Activated CD4-positive, alpha-beta memory T cell treated with anti-CD3 and anti-CD28 coated beads, Interleukin-2, amount 10 ng/mL, durations not matched to agents 7 days and 5 days (primary cell): ENCODE data around the gene TLR9. TPM values are rescaled to one million over a fixed set of nuclear protein-coding genes. Genes with fewer than 3 reads are reported as not detected.

ENCODE experiments used
- CTCF ChIA-PET: fragments of 350-600 bp; sonication (Branson Sonifier 250); formaldehyde crosslinking; loops from one replicate; lab custom pipeline; 2021; ENCODE audit warnings: antibody characterized with exemption, inconsistent platforms; lab: Charles Lee
- POLR2A ChIA-PET: fragments of 350-600 bp; sonication (Branson Sonifier 250); formaldehyde crosslinking; loops from one replicate; lab custom pipeline; 2021; ENCODE audit warnings: antibody characterized with exemption; lab: Charles Lee
- DNase-seq: peaks from one replicate; pipeline ENCODE4 v3.0.0-alpha.2; 2020
- H3K27ac Mint-ChIP-seq: one replicate; pipeline ENCODE4 v1.8.0; 2021; ENCODE audit warnings: mild to moderate bottlenecking, mixed read lengths
- H3K27me3 Mint-ChIP-seq: one replicate; pipeline ENCODE4 v1.8.0; 2021; ENCODE audit warnings: mixed read lengths
- H3K36me3 Mint-ChIP-seq: one replicate; pipeline ENCODE4 v1.8.0; 2021; ENCODE audit warnings: low read depth, mixed read lengths
- H3K4me1 Mint-ChIP-seq: one replicate; pipeline ENCODE4 v1.8.0; 2021; ENCODE audit warnings: mixed read lengths
- H3K4me3 Mint-ChIP-seq: one replicate; pipeline ENCODE4 v1.8.0; 2021; ENCODE audit warnings: mild to moderate bottlenecking, mixed read lengths
- H3K9me3 Mint-ChIP-seq: one replicate; pipeline ENCODE4 v1.8.0; 2021; ENCODE audit warnings: mixed read lengths
- total RNA-seq, 2 experiments: library from RNA; stranded (reverse); gene quantifications; one replicate each; pipeline ENCODE4 v1.2.3, GENCODE V29; 2021

Gene TLR9
- total RNA-seq, 2 experiments from 2014 or later = 0.55 to 0.83 TPM

DNA sequence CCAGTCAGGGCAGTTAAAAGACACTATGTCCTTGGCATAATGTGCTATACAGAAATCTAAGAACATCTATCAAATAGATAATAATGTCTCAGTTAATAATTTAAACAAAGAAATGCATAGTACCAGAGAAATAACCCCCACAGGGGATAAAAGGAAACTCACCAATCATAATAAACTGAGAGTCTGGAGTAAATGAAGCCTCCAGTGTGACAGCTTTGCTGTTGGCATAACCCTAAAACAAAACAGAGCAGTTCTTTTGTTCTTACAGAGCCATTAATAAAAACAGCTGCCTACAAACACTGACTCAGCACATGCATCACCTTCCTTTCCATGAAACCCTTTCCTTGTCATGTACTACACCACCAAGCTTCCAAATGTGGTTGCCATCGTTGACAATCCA lies 33.6 kb upstream of the TLR9 start:
- Mint-ChIP-seq H3K27me3 (no peaks in the 10 kb centered on the region), H3K27ac (peak overlapping the region; percentile 62), H3K9me3 (no peaks in the 10 kb centered on the region), H3K4me1 (peaks cover 95% of the 10 kb centered on the region), H3K4me3 (no peak overlapping the region), H3K36me3 (peaks cover 98% of the 10 kb centered on the region)
- ChIA-PET CTCF (interaction anchor here (0.8 to 2.7 kb wide), 5 partner anchors 19 to 39 kb away, joined by 3 to 11 read pairs (median 3); partner anchors contain the start of genes TWF2 and WDR82), POLR2A (interaction anchor here (2.1 to 16.6 kb wide), 3 partner anchors 17 to 23 kb away, joined by 5 to 313 read pairs (median 15); partner anchors contain the start of genes PPM1M, TWF2 and WDR82)
- DNase-seq = no peak

DNA sequence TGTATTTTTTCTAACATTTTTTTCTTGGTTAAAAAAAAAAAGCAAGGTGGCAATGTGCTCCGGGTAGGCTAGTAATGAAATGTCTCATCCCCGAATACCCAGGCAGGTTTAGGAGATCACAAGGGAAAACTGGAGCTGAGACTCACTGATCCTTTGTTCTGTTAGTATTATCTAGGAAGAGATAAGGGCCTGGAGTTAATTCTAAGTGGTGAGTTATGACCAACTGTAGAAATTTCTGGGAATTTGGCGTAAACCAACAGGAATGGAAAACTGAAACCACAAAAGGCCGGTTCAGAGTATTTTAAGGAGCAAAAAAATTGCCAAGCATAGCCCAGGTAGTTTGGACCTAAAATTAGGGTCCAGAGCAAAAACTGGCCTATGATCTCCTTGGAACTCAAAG lies 32.5 kb upstream of the TLR9 start:
- H3K4me3 Mint-ChIP-seq = no peak overlapping the region
- POLR2A ChIA-PET = interaction anchor here (2.1 to 16.6 kb wide), 3 partner anchors 16 to 24 kb away, joined by 5 to 313 read pairs (median 15); partner anchors contain the start of genes PPM1M, TWF2 and WDR82
- peaks cover 98% of the 10 kb centered on the region for H3K36me3 Mint-ChIP-seq
- CTCF ChIA-PET = interaction anchor here (1.1 to 2.7 kb wide), 2 partner anchors 13 to 21 kb away, joined by 3 to 11 read pairs; partner anchors contain the start of genes PPM1M and WDR82
- peak overlapping the region; percentile 23 for H3K27ac Mint-ChIP-seq
- no peak for DNase-seq
- no peaks in the 10 kb centered on the region for H3K9me3 Mint-ChIP-seq
- H3K4me1 Mint-ChIP-seq = peaks cover 95% of the 10 kb centered on the region
- H3K27me3 Mint-ChIP-seq = no peaks in the 10 kb centered on the region

DNA sequence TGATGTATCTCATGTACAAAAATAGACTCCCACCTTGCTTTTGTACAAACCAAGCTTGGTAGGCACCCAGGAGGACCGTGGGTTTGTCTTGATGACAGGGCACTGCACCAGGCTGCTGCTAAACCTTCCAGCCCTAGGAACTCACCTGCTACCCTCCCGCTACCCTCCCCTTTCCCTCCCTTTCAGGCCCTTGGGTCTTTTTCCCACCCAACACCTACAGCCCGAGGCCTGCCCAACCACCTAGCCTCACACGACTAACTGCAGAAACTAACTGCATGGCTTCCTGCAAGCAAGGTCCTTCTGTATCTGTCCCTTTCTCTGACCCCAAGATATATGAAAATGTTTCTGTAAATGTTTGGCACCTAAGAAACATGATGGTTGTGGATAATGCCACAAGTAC lies 31.2 kb upstream of the TLR9 start:
- H3K4me3 Mint-ChIP-seq = no peak overlapping the region
- H3K36me3 Mint-ChIP-seq = peaks cover 96% of the 10 kb centered on the region
- no peak for DNase-seq
- H3K27me3 Mint-ChIP-seq = no peaks in the 10 kb centered on the region
- ChIA-PET CTCF (interaction anchor here (0.7 to 1.0 kb wide), 2 partner anchors 13 to 82 kb away, joined by 3 read pairs; no protein-coding TSS in a partner anchor), POLR2A (interaction anchor here (1.3 to 16.6 kb wide), 5 partner anchors 15 to 42 kb away, joined by 3 to 313 read pairs (median 4); partner anchors contain the start of genes PPM1M, TWF2 and WDR82)
- H3K4me1 Mint-ChIP-seq = peaks cover 95% of the 10 kb centered on the region
- H3K9me3 Mint-ChIP-seq = no peaks in the 10 kb centered on the region
- peak overlapping the region; percentile 99 for H3K27ac Mint-ChIP-seq

DNA sequence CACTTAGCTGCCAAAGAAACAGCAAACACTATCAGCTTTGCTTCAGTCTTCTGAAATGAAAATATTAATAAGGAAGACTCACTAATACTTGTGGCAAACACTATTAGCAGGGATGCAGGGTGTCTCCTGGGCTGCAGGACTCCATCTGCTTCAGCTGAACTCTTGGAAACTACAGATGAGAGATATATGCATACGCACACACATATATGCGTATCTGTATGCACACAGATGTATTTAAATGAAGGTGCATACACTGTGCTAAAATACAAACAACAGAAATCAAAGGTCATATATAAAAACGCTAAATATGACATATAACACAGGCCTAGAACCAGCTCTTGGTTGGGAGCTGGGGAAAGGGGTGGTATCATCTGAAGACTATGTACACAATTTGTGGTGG lies 30.7 kb upstream of the TLR9 start:
- H3K4me1 Mint-ChIP-seq = peaks cover 90% of the 10 kb centered on the region
- ChIA-PET POLR2A (interaction anchor here (1.3 to 16.6 kb wide), 5 partner anchors 14 to 42 kb away, joined by 3 to 313 read pairs (median 4); partner anchors contain the start of genes PPM1M, TWF2 and WDR82), CTCF (interaction anchor here (0.7 to 5.3 kb wide), 5 partner anchors 12 to 83 kb away, joined by 3 to 36 read pairs (median 3); no protein-coding TSS in a partner anchor)
- H3K27ac Mint-ChIP-seq = peak overlapping the region; percentile 99
- no peaks in the 10 kb centered on the region for H3K27me3 Mint-ChIP-seq
- H3K4me3 Mint-ChIP-seq = no peak overlapping the region
- no peaks in the 10 kb centered on the region for H3K9me3 Mint-ChIP-seq
- no peak for DNase-seq
- peaks cover 93% of the 10 kb centered on the region for H3K36me3 Mint-ChIP-seq

DNA sequence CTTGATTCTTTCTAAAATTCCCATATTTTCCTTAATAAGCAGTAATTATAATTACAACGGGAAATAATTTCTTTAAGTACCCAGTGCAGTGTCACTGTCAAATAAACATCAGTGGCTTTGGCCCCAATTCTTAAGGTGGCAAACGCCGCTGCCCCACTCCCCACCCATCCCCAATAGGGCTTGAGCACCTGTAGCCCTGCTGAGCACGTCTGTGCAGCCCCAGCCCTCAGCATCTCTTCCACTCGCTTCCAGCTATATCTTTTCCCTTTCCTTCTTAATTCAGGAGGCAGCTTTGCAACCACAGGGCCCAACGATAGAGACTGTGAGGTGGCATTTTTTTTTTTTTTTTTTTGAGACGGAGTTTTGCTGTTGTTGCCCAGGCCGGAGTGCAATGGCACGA lies 29.2 kb upstream of the TLR9 start:
- POLR2A ChIA-PET = interaction anchor here (2.3 to 21.6 kb wide), 4 partner anchors 9 to 25 kb away, joined by 13 to 1001 read pairs (median 170); partner anchors contain the start of genes GLYCTK, PPM1M, TWF2 and WDR82
- H3K27me3 Mint-ChIP-seq = no peaks in the 10 kb centered on the region
- H3K4me3 Mint-ChIP-seq = no peak overlapping the region
- no peak for DNase-seq
- H3K36me3 Mint-ChIP-seq = peaks cover 90% of the 10 kb centered on the region
- H3K27ac Mint-ChIP-seq = peak overlapping the region; percentile 99
- CTCF ChIA-PET = interaction anchor here (3.4 to 5.3 kb wide), 6 partner anchors 10 to 34 kb away, joined by 12 to 53 read pairs (median 32); partner anchors contain the start of genes TWF2 and WDR82
- H3K9me3 Mint-ChIP-seq = no peaks in the 10 kb centered on the region
- peaks cover 88% of the 10 kb centered on the region for H3K4me1 Mint-ChIP-seq

DNA sequence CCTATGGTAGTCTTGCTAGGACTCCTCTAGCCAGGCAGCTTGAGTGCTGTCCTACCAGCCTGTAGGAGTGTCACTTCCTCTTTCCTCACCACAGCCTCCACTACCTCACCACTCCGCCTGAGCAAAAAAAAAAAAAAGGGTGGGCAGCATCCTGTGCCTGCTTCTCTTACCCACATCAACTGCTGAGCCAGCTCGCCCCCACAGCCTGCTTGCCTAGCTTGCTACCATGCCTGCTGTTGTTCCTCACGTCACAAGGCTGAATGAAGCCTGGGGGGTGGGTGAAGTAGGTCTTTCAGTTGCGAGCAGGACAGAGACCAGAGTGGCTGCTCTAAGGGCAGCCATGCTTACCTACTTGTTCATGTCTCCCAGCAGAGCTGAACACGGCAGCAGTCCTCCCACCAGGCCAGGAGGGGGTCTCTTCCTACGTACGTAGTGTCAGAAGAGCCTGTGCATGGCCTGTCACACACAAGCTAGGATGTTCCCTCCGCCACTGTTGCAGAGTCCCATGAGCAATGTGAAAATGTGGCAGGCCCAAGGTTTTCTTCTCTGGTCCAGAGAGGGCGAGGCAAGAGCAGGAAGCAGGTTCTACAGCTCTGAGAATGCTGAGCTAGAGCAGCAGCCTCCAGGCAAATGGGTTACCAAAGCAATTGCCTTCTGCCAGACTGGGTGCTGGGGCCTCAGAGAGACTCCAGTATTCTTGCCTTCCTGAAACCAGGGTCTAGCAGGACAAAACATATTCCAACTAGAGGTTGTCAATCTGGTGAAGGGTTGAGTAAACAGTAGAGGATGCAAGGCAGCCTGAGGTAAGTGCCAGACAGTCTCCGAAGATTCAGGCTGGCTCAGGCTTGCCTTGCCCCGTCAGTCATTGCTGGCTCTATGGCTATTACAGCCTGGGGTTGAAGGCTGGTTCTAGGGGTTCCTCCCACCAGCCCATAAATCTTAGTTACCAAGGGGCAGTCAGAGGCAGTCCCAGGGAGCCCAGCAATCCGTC lies 28.2 kb upstream of the TLR9 start:
- DNase-seq = peak; percentile 87
- Mint-ChIP-seq H3K4me1 (peaks cover 85% of the 10 kb centered on the region), H3K9me3 (no peaks in the 10 kb centered on the region), H3K27ac (peak overlapping the region; percentile 99), H3K27me3 (no peaks in the 10 kb centered on the region), H3K36me3 (peaks cover 91% of the 10 kb centered on the region), H3K4me3 (peak overlapping the region; percentile 72)
- ChIA-PET CTCF (interaction anchor here (0.9 to 5.3 kb wide), 16 partner anchors 10 to 159 kb away, joined by 3 to 53 read pairs (median 9); partner anchors contain the start of genes GLYCTK, TWF2 and WDR82), POLR2A (interaction anchor here (0.6 to 21.6 kb wide), 9 partner anchors 8 to 197 kb away, joined by 3 to 1001 read pairs (median 5); partner anchors contain the start of genes GLYCTK, PPM1M, TWF2 and WDR82)

DNA sequence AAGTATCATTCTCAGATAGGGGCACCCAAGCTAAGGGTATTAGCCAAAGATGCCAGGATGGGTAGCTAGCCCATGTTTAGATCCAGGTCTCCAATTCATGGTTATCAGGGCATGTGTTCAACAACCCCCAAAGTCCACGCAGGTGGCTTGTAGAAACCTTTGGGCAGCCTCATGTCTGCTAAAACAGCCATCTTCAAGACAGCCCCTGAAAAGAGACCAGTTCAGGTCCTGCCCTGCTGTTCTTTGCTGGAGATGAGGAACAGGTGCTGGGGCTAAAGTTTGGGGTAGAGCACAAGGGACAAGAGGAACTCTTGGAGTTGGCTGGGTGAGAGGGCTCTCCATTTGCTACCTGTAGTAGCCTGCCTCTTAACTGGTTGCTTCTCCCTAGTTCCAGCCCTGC lies 24.7 kb upstream of the TLR9 start:
- Mint-ChIP-seq H3K27me3 (no peaks in the 10 kb centered on the region), H3K27ac (peak overlapping the region; percentile 91), H3K36me3 (peaks cover 83% of the 10 kb centered on the region), H3K9me3 (no peaks in the 10 kb centered on the region), H3K4me1 (peaks cover 73% of the 10 kb centered on the region), H3K4me3 (peak overlapping the region; percentile 21)
- CTCF ChIA-PET = interaction anchor here (0.7 to 4.5 kb wide), 3 partner anchors 10 to 89 kb away, joined by 3 to 53 read pairs (median 9); partner anchors contain the start of gene WDR82
- POLR2A ChIA-PET = interaction anchor here (1.0 to 21.6 kb wide), 4 partner anchors 4 to 30 kb away, joined by 3 to 1001 read pairs (median 313); partner anchors contain the start of genes GLYCTK, PPM1M, TWF2 and WDR82
- DNase-seq = no peak

DNA sequence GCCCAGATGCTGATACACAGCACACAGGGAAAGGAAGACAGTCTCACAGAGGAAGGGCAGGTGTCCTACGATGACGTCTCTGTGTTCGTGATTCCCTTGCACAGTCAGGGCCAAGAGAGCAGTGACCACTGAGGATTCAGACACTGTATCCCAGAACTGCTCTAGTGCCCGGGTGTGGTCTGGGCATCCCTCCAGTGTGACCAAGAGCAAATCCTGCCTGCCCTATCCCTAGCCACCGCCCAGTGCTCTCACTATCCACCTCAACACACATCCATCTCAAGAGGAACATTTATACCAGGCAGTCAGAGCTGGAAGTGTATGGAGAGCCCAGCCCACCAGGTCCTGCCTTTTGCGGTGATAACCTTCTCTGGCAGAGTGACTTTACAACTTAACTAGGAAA lies 24.2 kb upstream of the TLR9 start:
- peak overlapping the region; percentile 21 for H3K4me3 Mint-ChIP-seq
- DNase-seq = no peak
- peak overlapping the region; percentile 91 for H3K27ac Mint-ChIP-seq
- H3K9me3 Mint-ChIP-seq = no peaks in the 10 kb centered on the region
- ChIA-PET POLR2A (interaction anchor here (1.1 to 21.6 kb wide), 4 partner anchors 4 to 1659 kb away, joined by 3 to 1001 read pairs (median 313); partner anchors contain the start of genes GLYCTK, PPM1M, TWF2 and WDR82), CTCF (interaction anchor here (0.7 to 2.0 kb wide), 4 partner anchors 9 to 90 kb away, joined by 3 to 9 read pairs (median 4); partner anchors contain the start of gene TWF2)
- H3K36me3 Mint-ChIP-seq = peaks cover 81% of the 10 kb centered on the region
- no peaks in the 10 kb centered on the region for H3K27me3 Mint-ChIP-seq
- peaks cover 74% of the 10 kb centered on the region for H3K4me1 Mint-ChIP-seq

DNA sequence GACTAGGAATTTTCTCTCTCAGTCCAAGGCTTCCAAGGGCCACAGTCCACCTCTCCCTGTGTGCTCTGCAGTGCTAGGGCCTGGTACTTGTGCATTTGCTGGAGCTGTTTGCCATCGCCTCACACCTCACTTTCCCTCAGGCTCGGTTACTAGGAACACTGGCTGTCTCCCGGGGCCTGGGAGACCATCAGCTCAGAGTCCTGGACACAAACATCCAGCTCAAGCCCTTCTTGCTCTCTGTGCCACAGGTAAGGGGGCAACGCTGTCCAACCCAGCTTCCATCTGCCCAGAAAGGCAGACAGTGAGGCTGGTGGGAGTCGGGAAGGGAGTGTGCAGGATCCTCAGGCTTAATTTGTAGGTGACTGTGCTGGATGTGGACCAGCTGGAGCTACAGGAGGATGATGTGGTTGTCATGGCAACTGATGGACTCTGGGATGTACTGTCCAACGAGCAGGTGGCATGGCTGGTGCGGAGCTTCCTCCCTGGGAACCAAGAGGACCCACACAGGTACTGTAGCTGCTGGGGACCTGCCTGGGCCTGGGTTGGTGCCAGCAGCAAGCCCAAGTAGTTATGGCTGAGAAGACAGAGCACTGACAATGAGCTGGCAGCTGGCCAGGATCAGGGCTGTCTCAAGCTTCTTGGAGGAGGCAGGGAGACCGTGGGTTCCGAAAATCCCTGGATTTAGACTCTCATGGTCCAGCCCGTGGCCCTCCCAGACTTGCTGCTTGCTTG lies 23.5 kb upstream of the TLR9 start:
- Mint-ChIP-seq H3K9me3 (no peaks in the 10 kb centered on the region), H3K4me3 (peak overlapping the region; percentile 89), H3K4me1 (peaks cover 74% of the 10 kb centered on the region), H3K27me3 (no peaks in the 10 kb centered on the region), H3K27ac (peak overlapping the region; percentile 91), H3K36me3 (peaks cover 74% of the 10 kb centered on the region)
- ChIA-PET POLR2A (interaction anchor here (0.8 to 21.6 kb wide), 7 partner anchors 5 to 1658 kb away, joined by 3 to 1001 read pairs (median 3); partner anchors contain the start of genes GLYCTK, PPM1M, TWF2 and WDR82), CTCF (interaction anchor here (0.7 to 2.0 kb wide), 5 partner anchors 9 to 90 kb away, joined by 3 to 9 read pairs (median 5); partner anchors contain the start of genes TWF2 and WDR82)
- DNase-seq = no peak

DNA sequence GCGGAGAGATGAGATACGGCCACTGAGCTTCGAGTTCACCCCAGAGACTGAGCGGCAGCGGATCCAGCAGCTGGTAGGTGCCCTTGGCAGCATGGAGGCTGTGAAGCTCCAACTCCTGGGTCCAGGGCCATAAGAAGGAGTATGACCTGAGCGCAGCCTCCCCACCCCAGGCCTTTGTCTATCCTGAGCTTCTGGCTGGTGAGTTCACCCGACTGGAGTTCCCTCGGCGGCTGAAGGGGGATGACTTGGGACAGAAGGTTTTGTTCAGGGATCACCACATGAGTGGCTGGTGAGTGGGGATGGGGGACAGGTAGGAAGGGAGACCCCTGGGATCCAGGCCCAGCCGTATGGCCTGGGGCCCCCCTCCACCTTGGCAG lies 22.7 kb upstream of the TLR9 start:
- no peak for DNase-seq
- ChIA-PET CTCF (interaction anchor here (1.5 to 2.0 kb wide), 3 partner anchors 8 to 31 kb away, joined by 5 to 9 read pairs (median 8); partner anchors contain the start of gene WDR82), POLR2A (interaction anchor here (0.8 to 21.6 kb wide), 9 partner anchors 6 to 256 kb away, joined by 3 to 1001 read pairs (median 4); partner anchors contain the start of genes GLYCTK, PPM1M, TWF2 and WDR82)
- peak overlapping the region; percentile 89 for H3K4me3 Mint-ChIP-seq
- no peaks in the 10 kb centered on the region for H3K9me3 Mint-ChIP-seq
- H3K36me3 Mint-ChIP-seq = peaks cover 70% of the 10 kb centered on the region
- peak overlapping the region; percentile 91 for H3K27ac Mint-ChIP-seq
- H3K4me1 Mint-ChIP-seq = peaks cover 74% of the 10 kb centered on the region
- H3K27me3 Mint-ChIP-seq = no peaks in the 10 kb centered on the region
